Activated CD8-positive, alpha-beta memory T cell treated with anti-CD3 and anti-CD28 coated beads for 24 hours (primary cell): Measurements from ENCODE around the gene LRP5.

Source experiments
- DNase-seq: peaks from one replicate; pipeline ENCODE4 v3.0.0-alpha.2; 2020

The LRP5 gene

GRCh38 chr11:68350759-68351449 lies 38.5 kb downstream of the LRP5 start:
- no peak for DNase-seq

DNA sequence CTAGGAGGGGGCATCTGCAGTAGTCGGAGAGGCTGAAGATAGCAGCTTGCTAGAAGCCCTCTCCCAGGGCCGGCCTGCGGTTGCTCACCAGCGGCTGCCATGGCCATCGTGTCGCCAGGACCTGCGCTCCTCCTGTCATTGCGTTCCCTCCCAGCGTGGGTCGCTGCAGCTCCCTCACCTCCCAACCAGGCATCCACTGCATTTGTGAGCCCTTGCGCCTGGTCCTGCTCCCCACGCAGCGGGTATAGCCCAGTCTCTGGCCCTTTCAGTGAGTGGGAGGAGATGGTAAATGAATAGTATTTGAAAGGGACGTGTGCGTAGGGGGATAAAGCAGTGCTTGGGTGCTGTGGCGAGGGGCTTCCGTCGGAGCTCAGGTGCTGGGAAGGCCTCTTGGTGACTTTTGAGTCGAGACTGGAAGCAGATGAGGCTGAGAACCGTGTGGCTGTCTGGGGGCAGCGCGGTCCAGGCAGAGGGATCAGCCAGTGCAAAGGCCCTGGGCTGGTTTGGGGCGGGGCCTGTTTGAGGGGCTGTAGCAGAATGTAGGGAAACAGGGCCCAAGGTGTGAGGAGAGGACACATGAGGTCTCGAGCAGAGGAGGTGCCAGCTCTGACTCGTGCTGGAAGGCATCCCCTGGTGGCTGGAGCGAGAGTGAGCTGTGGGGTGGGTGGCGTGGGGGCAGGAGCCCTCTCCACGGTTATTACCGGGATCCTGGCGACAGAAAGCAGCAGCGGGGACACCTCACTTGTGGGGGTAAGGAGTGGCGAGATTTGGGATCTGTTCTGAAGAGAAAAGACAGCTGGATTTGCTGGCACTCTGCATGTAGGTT lies 39.3 kb downstream of the LRP5 start:
- no peak for DNase-seq

DNA sequence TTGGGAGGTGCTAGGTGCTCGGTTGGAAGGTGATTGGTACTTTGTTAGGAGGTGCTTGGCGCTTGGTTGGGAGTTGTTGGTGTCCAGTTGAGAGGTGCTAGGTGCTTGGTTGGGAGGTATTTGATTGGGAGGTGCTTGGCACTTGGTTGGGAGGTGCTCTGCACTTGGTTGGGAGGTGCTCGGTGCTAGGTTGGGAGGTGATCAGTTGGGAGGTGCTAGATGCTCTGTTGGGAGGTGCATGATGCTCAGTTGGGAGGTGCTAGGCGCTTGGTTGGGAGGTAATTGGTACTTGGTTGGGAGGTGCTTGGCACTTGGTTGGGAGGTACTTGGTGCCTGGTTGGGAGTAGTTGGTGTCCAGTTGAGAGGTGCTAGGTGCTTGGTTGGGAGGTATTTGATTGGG lies 40.2 kb downstream of the LRP5 start:
- DNase-seq: no peak

DNA sequence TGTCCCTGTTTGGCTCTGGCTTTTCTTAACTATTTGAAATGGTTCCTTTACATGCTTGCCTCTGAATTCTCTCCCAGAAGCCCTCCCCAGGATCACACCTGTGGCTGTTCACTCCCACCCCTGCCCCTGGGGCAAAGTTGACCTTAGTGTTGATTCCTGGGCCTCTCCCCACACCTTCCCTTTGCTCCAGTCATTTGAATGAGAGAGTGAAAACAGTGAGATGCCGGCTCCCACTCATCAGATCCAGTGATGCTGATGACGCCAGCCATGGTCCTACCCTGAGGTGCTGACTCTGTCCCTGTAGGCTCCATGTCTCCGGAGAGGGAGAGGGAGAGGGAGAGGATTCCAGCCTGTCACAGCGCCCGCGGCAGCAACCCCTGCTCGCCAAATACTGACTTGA lies 40.7 kb downstream of the LRP5 start:
- no peak for DNase-seq

GRCh38 chr11:68353669-68354068 lies 41.3 kb downstream of the LRP5 start:
- DNase-seq: no peak

- no peak for DNase-seq
These were observed 41.9 kb downstream of the LRP5 start for GRCh38 chr11:68354148-68354872.

- no peak for DNase-seq
These were observed 43.1 kb downstream of the LRP5 start for GRCh38 chr11:68355471-68355870.

DNA sequence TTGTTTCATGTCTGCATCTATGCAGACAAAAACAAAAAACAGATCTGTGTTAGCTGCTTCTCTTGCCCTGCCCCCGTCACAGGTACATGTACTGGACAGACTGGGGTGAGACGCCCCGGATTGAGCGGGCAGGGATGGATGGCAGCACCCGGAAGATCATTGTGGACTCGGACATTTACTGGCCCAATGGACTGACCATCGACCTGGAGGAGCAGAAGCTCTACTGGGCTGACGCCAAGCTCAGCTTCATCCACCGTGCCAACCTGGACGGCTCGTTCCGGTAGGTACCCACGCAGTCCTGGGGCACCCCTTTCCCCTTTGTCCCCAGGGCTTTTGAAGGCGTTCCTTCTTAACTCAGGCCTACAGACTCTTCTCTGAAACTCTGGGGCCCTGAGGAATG lies 45.2 kb downstream of the LRP5 start:
- no peak for DNase-seq

DNA sequence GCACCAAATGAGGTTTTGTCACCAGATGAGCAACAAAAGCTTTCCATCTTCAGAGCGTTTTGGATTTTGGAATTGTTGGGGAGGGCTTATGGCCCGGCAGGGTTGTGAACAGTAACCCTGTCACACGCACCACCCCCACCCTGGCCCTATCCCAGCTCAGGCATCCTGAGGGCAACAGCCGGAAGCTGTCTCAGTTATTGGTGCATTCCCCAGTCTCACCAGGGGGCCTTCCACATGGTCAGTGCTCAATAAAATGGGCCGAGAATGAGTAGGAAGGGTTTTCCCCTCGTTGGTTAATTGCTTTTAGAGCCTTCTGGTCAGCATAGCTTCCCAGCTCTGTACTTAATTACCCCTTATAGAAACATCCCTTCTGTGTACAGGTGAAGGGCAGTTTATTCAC lies 46.0 kb downstream of the LRP5 start:
- no peak for DNase-seq

GRCh38 chr11:68361702-68362101 lies 49.3 kb downstream of the LRP5 start:
- DNase-seq: no peak

DNA sequence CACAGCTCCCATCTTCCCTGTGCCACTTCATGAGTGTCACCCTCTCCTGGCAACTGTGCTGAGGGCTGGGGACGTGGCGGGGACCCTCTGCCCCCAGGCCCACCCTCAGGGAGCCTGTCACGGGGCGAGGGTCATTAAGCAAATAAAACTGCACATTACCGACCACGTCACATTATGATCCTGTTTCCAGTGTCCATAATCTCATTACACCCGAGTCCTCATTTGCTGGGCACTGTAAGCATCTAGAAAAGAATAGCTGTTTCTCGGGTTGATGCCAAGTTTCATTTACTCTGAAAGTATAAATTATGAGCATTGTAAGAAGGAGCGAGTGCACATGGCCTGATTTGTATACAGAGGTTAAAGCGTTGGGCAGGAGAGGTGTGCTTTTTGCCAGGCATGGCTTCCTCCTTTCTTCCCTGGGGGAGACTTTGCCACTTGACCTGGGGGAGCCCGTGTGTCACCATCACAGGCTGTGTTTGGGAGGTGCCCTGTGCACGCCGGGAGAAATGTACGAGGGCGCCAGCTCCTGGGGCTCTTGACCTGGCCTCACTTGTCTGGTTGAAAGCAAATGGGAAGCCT lies 50.5 kb downstream of the LRP5 start:
- DNase-seq: no peak

DNA sequence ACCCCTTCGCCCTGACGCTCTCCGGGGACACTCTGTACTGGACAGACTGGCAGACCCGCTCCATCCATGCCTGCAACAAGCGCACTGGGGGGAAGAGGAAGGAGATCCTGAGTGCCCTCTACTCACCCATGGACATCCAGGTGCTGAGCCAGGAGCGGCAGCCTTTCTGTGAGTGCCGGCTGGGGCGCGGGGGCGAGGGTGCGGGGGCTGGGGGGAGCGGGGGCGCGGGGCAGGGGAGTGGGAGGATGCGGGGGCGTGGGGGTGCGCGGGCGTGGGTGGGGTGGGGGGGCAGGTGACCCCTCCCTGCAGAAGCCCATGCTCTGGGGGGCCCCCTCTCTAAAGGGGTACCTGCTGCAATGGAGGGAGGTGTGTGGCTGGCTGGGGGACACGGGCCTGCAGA lies 51.4 kb downstream of the LRP5 start:
- no peak for DNase-seq

- DNase-seq: no peak
These were observed 52.2 kb downstream of the LRP5 start for GRCh38 chr11:68364581-68364980.

GRCh38 chr11:68365943-68366435 lies 53.6 kb downstream of the LRP5 start:
- no peak for DNase-seq

- no peak for DNase-seq
These were observed 54.9 kb downstream of the LRP5 start for GRCh38 chr11:68367252-68367651.

- no peak for DNase-seq
These were observed 57.4 kb downstream of the LRP5 start for GRCh38 chr11:68369756-68370155.

DNA sequence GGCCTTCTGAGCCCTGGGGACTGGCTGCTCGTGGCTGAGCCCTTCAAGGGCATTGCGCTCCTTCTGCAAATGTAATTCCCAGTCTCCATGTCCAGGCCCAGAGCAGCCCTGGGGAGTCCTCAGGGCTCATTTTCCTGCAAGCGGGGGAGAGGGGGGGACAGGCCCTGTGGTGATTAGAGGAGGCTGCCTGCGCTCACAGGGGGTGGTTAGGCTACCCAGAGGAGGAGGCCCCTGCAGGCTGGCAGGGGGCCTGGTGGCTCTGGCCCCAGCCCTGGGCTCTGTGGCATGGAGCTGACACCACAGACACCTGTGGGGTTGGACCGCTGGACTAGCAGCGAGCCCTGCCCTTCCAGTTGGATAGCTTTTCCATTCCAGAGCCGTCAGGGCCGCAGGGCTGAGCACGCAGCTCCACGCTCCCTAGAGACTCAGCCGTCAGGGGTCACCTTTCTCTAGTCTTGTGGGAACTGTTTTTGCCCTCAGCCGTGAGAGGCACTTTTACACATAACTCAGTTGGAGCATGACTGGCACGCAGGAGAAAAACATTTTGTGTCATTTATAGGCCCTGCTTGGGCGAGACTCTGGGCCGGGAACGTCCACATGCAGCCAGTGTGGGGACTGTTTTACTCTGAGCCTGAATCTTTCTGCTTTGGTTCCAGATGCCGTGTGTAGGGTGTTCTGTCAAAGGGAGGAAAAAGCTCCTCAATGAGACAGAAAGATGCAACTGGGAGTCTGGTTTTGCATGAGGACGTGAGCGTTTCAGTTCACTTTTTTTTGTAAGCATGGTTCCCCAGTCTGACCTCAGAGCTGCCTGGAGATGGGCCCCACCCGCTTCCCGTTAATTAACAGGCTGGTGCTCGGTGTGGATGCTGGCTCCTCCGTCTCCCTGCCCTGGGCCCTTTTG lies 58.1 kb downstream of the LRP5 start:
- DNase-seq: no peak

- DNase-seq: no peak
These were observed 59.0 kb downstream of the LRP5 start for GRCh38 chr11:68371171-68372041.

DNA sequence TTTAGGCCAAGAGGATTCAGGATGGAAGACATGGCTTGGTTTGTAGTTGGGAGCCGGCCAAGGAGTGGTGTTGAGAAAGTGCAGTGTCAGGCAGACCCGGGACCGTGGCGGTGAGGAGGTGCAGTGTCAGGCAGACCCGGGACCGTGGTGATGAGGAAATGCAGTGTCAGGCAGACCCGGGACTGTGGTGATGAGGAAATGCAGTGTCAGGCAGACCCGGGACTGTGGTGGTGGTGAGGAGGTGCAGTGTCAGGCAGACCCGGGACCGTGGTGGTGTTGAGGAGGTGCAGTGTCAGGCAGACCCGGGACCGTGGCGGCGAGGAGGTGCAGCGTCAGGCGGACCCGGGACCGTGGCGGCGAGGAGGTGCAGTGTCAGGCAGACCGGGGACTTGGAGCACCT lies 59.7 kb downstream of the LRP5 start:
- no peak for DNase-seq

- no peak for DNase-seq
These were observed 60.2 kb downstream of the LRP5 start for GRCh38 chr11:68372625-68373024.

- no peak for DNase-seq
These were observed 60.9 kb downstream of the LRP5 start for GRCh38 chr11:68373189-68373814.
